Nephron progenitor cell (in vitro differentiated cells): ENCODE results near the gene SGCG.
A peak's percentile ranks its signal among the peaks of the same experiment; 100 is the strongest.

ENCODE experiments used
- DNase-seq: peaks from one replicate; pipeline ENCODE4 v3.0.0; 2021
- H3K27ac Mint-ChIP-seq: 2 replicates; pipeline ENCODE4 v1.8.0; 2021; ENCODE audit warnings: mild to moderate bottlenecking, moderate library complexity, mixed read lengths
- H3K27me3 Mint-ChIP-seq: 2 replicates; pipeline ENCODE4 v1.8.0; 2021; ENCODE audit warnings: mild to moderate bottlenecking, low read depth, mixed read lengths; ENCODE audit not compliant: poor library complexity
- H3K36me3 Mint-ChIP-seq: 2 replicates; pipeline ENCODE4 v1.8.0; 2021; ENCODE audit warnings: low read depth, mixed read lengths
- H3K4me1 Mint-ChIP-seq: 2 replicates; pipeline ENCODE4 v1.8.0; 2021; ENCODE audit warnings: mixed read lengths
- H3K4me3 Mint-ChIP-seq: 2 replicates; pipeline ENCODE4 v1.8.0; 2021; ENCODE audit warnings: mild to moderate bottlenecking, moderate library complexity, mixed read lengths
- H3K9me3 Mint-ChIP-seq: 2 replicates; pipeline ENCODE4 v1.8.0; 2021; ENCODE audit warnings: mild to moderate bottlenecking, moderate library complexity, mixed read lengths
- CTCF ChIP-seq: fragments of 200-600 bp; sonication (generic); IDR thresholded peaks from 2 replicates; pipeline ENCODE4 v1.5.0; 2021; ENCODE audit warnings: antibody characterized with exemption

Gene SGCG

GRCh38 chr13:23350009-23350408 lies 169.2 kb downstream of the SGCG start:
- Mint-ChIP-seq H3K4me1 (peaks cover 8% of the 10 kb centered on the region), H3K27me3 (no peaks in the 10 kb centered on the region), H3K4me3 (no peak overlapping the region), H3K27ac (peak overlapping the region; percentile 30), H3K9me3 (peaks cover 10% of the 10 kb centered on the region), H3K36me3 (peaks cover 99% of the 10 kb centered on the region)
- no peak for DNase-seq
- TF ChIP-seq CTCF = no peak

GRCh38 chr13:23352161-23352560 lies 171.4 kb downstream of the SGCG start:
- H3K9me3 Mint-ChIP-seq = no peaks in the 10 kb centered on the region
- peaks cover 8% of the 10 kb centered on the region for H3K4me1 Mint-ChIP-seq
- DNase-seq = no peak
- TF ChIP-seq CTCF = no peak
- no peaks in the 10 kb centered on the region for H3K27me3 Mint-ChIP-seq
- peaks cover 88% of the 10 kb centered on the region for H3K36me3 Mint-ChIP-seq
- no peak overlapping the region for H3K27ac Mint-ChIP-seq
- H3K4me3 Mint-ChIP-seq = no peak overlapping the region

- Mint-ChIP-seq H3K36me3 (peaks cover 78% of the 10 kb centered on the region), H3K4me1 (no peaks in the 10 kb centered on the region), H3K9me3 (no peaks in the 10 kb centered on the region), H3K27ac (no peak overlapping the region), H3K4me3 (no peak overlapping the region), H3K27me3 (no peaks in the 10 kb centered on the region)
- DNase-seq = no peak
- no peak for TF ChIP-seq CTCF
Observed at GRCh38 chr13:23354520-23354919, 173.7 kb downstream of the SGCG start.

GRCh38 chr13:23356368-23356767 lies 175.6 kb downstream of the SGCG start:
- Mint-ChIP-seq H3K9me3 (no peaks in the 10 kb centered on the region), H3K4me3 (no peak overlapping the region), H3K36me3 (peaks cover 77% of the 10 kb centered on the region), H3K4me1 (no peaks in the 10 kb centered on the region), H3K27me3 (no peaks in the 10 kb centered on the region), H3K27ac (no peak overlapping the region)
- TF ChIP-seq CTCF = no peak
- DNase-seq = no peak

GRCh38 chr13:23357349-23357748 lies 176.6 kb downstream of the SGCG start:
- no peaks in the 10 kb centered on the region for H3K4me1 Mint-ChIP-seq

More at GRCh38 chr13:23357349-23357748, 176.6 kb downstream of the SGCG start:
- H3K4me3 Mint-ChIP-seq = no peak overlapping the region
- DNase-seq = no peak
- no peaks in the 10 kb centered on the region for H3K27me3 Mint-ChIP-seq
- no peaks in the 10 kb centered on the region for H3K9me3 Mint-ChIP-seq
- peaks cover 77% of the 10 kb centered on the region for H3K36me3 Mint-ChIP-seq
- H3K27ac Mint-ChIP-seq = no peak overlapping the region
- no peak for TF ChIP-seq CTCF
